Mucosa of gallbladder (tissue), 1 donor: Measurements from ENCODE around the gene ATL3. TPM values are rescaled to one million over a fixed set of nuclear protein-coding genes. Genes with fewer than 3 reads are reported as not detected.
"Not testable (repeated sequence)": the region's sequence is repeated elsewhere in the genome, so short reads cannot be mapped to it uniquely, and the experiment has no call there.

ENCODE experiments used
- DNase-seq: peaks from one replicate; pipeline ENCODE4 v3.0.0-alpha.2; 2020; ENCODE audit warnings: low spot score
- total RNA-seq: library from RNA; stranded (reverse); gene quantifications from one replicate; pipeline ENCODE4 v1.2.1, GENCODE V29; 2021
- donor health status: DM: no; HTN: no; CAD: no.

Gene ATL3
- total RNA-seq, result 59.4 TPM

- peak; percentile 97 for DNase-seq
Observed at GRCh38 chr11:63671322-63672155, at the start of gene ATL3. ATL3 (minus strand) TSS chr11:63671376; CDS start chr11:63671335, 41 bp downstream.

GRCh38 chr11:63720611-63721010 is 49.4 kb upstream of the ATL3 start:
- DNase-seq, result no peak

DNA sequence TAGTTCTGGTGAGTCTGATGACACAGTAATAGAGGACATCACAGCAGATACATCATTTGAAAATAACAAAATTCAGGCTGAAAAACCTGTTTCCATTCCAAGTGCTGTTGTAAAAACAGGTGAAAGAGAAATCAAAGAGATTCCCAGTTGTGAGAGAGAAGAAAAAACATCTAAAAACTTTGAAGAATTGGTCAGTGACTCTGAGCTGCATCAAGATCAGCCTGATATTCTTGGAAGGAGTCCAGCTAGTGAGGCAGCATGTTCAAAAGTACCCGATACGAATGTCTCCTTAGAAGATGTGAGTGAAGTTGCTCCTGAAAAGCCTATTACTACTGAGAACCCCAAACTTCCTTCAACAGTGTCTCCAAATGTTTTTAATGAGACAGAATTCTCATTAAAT is 48.8 kb upstream of the ATL3 start:
- DNase-seq, result no peak

GRCh38 chr11:63719001-63719400 is 47.8 kb upstream of the ATL3 start:
- no peak for DNase-seq

DNA sequence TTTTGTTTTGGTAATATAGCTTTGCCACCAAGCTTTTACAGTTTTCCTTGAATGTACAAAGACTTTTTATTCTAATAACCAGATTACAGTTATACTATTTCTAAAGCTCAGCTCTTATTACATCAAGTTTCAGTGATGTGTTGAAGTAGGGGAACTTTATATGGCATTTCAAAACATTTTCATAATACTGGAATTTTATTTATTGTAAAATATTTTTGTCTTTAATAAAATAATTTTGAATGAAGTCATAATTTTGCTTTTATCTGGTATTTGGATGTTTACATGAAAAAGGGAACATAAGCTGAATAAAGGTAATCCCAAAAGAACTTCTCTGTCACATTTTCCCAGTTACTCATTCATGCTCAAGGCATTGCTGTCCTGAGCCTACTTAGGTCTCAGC is 44.9 kb upstream of the ATL3 start:
- DNase-seq, result no peak

- DNase-seq, result no peak
Observed at GRCh38 chr11:63713766-63714165, 42.6 kb upstream of the ATL3 start.

DNA sequence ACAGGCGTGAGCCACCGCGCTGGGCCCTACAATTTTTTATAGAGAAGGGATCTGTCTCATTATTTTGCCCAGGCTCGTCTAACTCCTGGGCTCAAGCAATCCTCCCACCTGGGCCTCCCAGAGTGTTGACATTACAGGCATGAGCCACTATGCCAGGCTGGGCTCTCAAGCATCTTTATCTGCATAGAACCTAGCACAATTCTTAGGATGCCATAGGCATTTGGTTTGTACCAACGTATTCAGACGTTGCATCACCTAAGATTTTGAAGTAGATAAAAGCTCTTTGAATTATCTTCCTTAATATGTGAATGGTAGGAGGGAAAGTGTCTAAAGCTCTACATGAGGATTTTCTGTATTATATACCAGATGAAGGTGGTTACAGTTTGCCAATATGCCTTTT is 40.7 kb upstream of the ATL3 start:
- no peak for DNase-seq

DNA sequence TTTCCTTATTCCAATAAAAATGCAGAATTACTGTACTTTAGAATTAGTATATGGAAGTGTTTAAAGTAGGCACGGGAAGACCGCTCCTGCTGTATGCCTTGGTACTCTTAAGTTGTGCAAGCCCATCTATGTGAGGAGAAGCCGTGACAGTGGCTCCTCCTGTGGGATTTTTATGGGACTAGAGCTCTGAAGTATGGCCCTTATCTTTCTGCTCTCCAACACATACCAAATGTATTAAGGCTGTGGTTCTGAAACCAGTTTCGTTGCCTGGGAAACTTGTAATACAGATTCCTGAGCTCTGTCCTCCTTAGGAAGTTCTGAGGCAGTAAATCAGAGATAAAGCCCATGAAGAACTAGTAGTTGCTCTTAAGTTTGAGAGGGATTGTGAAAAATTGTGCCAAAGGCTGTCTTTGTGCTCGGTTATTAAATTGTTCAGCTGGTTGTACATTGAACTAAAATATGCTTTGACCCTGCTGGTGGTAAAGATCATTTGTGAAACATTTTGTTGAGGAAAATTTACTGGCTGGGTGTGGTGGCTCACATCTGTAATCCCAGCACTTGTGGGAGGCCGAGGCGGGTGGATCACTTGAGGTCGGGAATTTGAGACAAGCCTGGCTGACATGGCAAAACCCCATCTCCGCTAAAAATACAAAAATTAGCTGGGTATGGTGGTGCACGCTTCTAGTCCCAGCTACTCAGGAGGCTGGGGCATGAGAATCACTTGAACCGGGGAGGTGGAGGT is 39.5 kb upstream of the ATL3 start:
- DNase-seq, result no peak

- no peak for DNase-seq
Observed at GRCh38 chr11:63709336-63709884, 38.2 kb upstream of the ATL3 start.

DNA sequence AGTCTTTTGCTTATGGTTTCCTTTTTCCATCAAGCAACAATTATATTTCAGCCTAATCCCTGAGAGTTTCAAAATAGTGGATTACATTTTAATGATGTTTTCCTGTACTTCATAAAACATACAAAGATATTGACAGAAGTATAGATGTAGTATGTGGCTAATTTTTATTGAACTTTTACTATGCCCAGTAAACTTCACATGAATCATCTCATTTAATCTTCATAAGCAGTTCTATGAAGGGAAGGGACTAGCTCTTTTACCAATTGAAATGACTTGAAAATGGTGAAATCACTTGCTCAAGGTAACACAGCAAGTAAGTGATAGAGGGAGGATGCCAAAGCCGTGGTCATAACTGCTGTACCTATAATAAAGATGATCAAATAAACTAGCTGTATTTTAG is 37.6 kb upstream of the ATL3 start:
- DNase-seq, result no peak

GRCh38 chr11:63705526-63705925 is 34.4 kb upstream of the ATL3 start:
- no peak for DNase-seq

DNA sequence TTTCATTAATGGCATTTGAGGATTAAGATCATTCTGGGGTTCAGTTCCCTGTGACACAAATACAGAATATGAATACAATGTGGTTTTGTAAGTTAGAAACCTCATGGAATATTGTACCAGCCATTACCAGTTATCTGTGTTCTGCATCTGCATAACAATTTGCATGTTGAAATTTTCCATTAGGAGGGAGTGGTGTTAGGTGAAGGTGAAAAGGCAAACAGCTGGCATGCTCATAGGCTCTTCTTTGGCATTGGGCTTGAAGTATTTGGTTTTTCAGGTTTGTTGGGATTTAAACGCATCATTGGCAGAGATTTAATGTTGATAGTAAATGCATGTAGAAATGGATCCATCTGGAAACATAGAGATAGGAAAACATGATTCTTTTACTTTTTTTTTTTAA is 28.7 kb upstream of the ATL3 start:
- no peak for DNase-seq

GRCh38 chr11:63698976-63699733 is 28.0 kb upstream of the ATL3 start:
- DNase-seq, result no peak

- no peak for DNase-seq
Observed at GRCh38 chr11:63694596-63694995, 23.4 kb upstream of the ATL3 start.

GRCh38 chr11:63687845-63688244 is 16.7 kb upstream of the ATL3 start:
- DNase-seq, result no peak

DNA sequence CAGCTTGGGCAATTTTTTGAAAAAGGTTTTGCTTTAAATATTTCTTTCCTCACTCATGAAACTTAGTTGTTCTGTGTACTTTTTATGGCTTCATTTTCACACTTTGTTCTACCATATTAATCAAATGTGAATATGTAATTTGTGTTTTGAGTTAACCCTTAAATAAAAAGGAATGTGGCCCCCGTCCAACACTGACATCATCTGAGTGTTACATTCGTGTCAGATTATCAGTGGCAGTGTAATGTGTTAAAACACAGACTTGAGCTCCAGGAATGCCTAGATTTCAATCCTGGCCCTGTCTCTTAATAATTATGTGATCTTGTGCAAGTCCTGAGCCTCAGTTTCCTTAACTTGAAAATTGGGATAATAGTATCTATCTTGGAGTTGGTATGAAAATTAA is 15.8 kb upstream of the ATL3 start:
- DNase-seq, result no peak

GRCh38 chr11:63685158-63685721 is 14.1 kb upstream of the ATL3 start:
- DNase-seq, result not testable (repeated sequence)

DNA sequence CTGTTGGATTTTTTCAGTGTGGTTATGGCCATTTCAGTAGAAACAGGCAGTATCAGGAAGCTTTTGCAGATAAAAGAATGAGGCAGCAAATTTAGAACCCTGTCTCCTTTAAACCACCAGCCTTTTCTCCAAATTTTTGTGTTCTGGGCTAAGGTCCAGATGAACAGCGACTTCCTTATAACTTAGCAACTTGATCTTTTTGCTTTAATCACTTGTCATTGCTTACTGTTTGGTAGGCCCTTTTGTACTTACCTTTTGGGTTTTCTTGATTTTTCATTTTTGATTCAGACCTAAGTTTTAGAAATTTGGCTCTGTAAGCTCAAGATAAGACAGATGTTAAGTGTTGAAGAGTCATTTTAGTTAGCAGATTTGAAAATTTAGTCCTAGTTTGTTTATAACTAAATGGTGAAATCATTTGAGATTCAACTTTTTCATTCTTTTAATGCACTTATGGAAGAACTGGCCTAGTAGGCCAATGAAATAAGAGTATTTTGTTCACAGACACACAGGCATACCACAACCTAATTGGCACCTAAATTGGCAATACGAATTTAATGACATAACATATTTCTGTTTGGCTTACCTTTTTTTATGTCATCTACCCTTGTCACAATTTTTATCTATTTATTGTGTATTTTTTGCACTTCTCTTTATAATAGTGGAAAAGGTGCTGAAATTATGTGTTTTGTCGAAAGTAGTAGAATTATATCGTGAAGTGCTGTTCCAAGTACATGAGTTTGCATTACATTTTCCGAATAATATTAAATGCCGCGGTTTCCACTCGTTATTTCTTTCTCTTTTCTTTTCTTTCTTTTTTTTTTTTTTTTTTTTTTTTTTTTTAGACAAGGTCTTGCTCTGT is 12.2 kb upstream of the ATL3 start:
- DNase-seq, result no peak

DNA sequence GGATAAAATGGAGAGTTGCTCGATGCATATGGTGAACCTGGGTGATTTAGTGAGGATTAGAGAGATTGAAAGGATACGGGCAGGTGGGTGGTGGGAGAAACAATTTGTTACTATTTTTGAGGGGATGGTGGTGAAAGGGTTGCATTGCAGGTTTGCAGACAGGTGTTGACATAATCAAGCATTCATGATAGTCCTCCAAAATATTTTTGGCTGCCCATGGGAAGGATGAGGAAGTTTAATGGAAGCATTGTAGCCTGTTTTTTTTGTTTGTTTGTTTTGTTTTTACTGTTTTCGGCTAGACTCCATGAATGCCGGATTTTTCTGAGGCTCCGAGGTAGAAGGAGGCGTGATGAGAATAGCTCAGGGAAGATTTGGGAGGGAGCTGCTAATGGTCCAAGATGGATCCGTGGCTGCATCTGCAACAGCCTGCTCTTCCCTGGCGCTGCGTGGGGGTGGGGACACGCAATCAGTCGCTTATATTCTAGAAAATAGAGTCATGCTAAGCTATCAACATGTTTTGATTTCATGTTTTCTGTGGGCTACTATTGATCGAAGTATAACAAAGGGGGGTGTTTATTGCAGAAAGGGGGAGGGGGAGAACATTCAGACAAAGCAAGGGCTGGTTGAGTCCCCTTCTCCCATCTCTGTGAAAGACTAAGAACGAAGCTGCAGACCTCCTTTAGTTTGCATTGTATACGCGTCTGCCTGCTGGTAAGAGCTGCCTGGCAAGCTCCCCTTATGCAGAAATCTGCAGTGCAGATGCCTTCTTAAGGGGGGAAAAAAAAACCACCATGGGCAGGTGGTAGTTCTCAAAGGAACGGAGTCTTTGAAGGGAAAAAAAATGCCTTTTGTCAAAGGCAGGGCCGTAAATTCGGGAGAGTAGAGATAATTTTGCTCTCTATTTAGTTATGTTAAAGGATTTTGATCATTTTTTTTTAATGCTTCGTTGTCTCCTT is 11.2 kb upstream of the ATL3 start:
- DNase-seq, result peak; percentile 25
